Breast epithelium (tissue), 3 donors: Measurements from ENCODE around the gene FAM168B.

ENCODE experiments used
- CTCF ChIP-seq, 3 donors: fragments of 450-650 bp; IDR thresholded peaks; one replicate each; pipeline ENCODE4 v1.5.1; 2016 to 2017; ENCODE audit warnings: antibody characterized with exemption in 3 of 3, mild to moderate bottlenecking in 3 of 3, moderate library complexity in 3 of 3
- POLR2A ChIP-seq: fragments of 450-650 bp; IDR thresholded peaks from one replicate; pipeline ENCODE4 v1.6.1; 2016; ENCODE audit warnings: antibody characterized with exemption, mild to moderate bottlenecking, moderate library complexity
- POLR2AphosphoS5 ChIP-seq, 3 donors: sonication (generic); formaldehyde crosslinking; IDR thresholded peaks; one replicate each; pipeline ENCODE4 v1.6.1; 2017; ENCODE audit warnings: antibody characterized with exemption in 3 of 3

- TF ChIP-seq CTCF (IDR thresholded peaks at IDR 0.05) (no peak), POLR2A (no peak), POLR2AphosphoS5 (IDR thresholded peaks at IDR 0.05) (no peak)
These were observed 38.8 kb downstream of the FAM168B start for GRCh38 chr2:131054488-131054887.
